Stimulated activated CD8-positive, alpha-beta memory T cell treated with anti-CD3 and anti-CD28 coated beads, Interleukin-7, amount 100 ng/mL, for 24 hours (primary cell): ENCODE measurements around the gene SERPIND1.
"Not testable (repeated sequence)": the region's sequence is repeated elsewhere in the genome, so short reads cannot be mapped to it uniquely, and the experiment has no call there.

ENCODE experiments used
- DNase-seq: peaks from one replicate; pipeline ENCODE4 v3.0.0-alpha.2; 2020; ENCODE audit warnings: low read depth

Gene SERPIND1

GRCh38 chr22:20816559-20816958, 42.6 kb downstream of the SERPIND1 start:
- no peak for DNase-seq

GRCh38 chr22:20818471-20818870, 44.6 kb downstream of the SERPIND1 start:
- DNase-seq, result no peak

GRCh38 chr22:20819471-20819870, 45.6 kb downstream of the SERPIND1 start:
- DNase-seq, result no peak

GRCh38 chr22:20821717-20822239, 47.9 kb downstream of the SERPIND1 start:
- DNase-seq, result not testable (repeated sequence)

- no peak for DNase-seq
These were observed 48.3 kb downstream of the SERPIND1 start for GRCh38 chr22:20822240-20822639.

- no peak for DNase-seq
These were observed 49.4 kb downstream of the SERPIND1 start for GRCh38 chr22:20823264-20823663.

- DNase-seq, result not testable (repeated sequence)
These were observed 51.3 kb downstream of the SERPIND1 start for GRCh38 chr22:20825216-20825615.

GRCh38 chr22:20825624-20826023, 51.7 kb downstream of the SERPIND1 start:
- no peak for DNase-seq

GRCh38 chr22:20826373-20827152, 52.6 kb downstream of the SERPIND1 start:
- not testable (repeated sequence) for DNase-seq

- no peak for DNase-seq
These were observed 55.7 kb downstream of the SERPIND1 start for GRCh38 chr22:20829491-20830134.

- no peak for DNase-seq
These were observed 59.3 kb downstream of the SERPIND1 start for GRCh38 chr22:20833225-20833665.

GRCh38 chr22:20834206-20834605, 60.3 kb downstream of the SERPIND1 start:
- DNase-seq, result no peak

GRCh38 chr22:20834725-20835124, 60.8 kb downstream of the SERPIND1 start:
- no peak for DNase-seq
